NCI-H526 treated with DMSO at 0.1 percent for 48 hours (cell line): ENCODE data around the gene PCDHB2.
"Not testable (repeated sequence)": the region's sequence is repeated elsewhere in the genome, so short reads cannot be mapped to it uniquely, and the experiment has no call there.

Experiments used
- DNase-seq: peaks from one replicate; lab custom pipeline; 2025; lab: John Stamatoyannopoulos, UW

Gene PCDHB2

GRCh38 chr5:141094481-141095262 lies at the start of gene PCDHB2:
PCDHB2 (plus strand) TSS chr5:141094615; CDS start chr5:141094791, 176 bp downstream.
- DNase-seq: peak; percentile 3

GRCh38 chr5:141050622-141051520 lies 43.5 kb upstream of the PCDHB2 start, which contains the start of gene PCDHB1:
PCDHB1 (plus strand) TSS chr5:141051374; CDS start chr5:141051471, 97 bp downstream.
- DNase-seq: peak; percentile 71

DNA sequence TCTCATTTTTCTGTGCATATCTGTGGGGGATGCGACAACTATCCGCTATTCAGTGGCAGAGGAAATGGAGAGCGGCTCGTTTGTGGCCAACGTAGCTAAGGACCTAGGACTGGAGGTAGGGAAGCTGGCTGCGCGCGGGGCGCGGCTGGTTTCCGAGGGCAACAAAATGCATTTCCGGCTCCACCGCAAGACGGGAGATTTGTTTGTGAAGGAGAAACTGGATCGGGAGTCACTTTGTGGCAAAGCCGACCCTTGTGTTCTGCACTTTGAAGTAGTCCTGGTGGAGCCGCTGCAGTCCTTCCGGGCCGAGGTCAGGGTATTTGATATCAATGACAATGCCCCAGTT lies 42.9 kb upstream of the PCDHB2 start:
- no peak for DNase-seq

- DNase-seq: no peak
These were observed 16.6 kb upstream of the PCDHB2 start for GRCh38 chr5:141077826-141078225.

- no peak for DNase-seq
These were observed 12.2 kb upstream of the PCDHB2 start for GRCh38 chr5:141082228-141082627.

GRCh38 chr5:141084487-141084989 lies 9.9 kb upstream of the PCDHB2 start:
- DNase-seq: peak; percentile 38

GRCh38 chr5:141095263-141095641 lies 837 bp downstream of the PCDHB2 start:
- DNase-seq: no peak

- DNase-seq: not testable (repeated sequence)
These were observed 1.8 kb downstream of the PCDHB2 start for GRCh38 chr5:141096181-141096580.

- not testable (repeated sequence) for DNase-seq
These were observed 2.2 kb downstream of the PCDHB2 start for GRCh38 chr5:141096586-141096985.

GRCh38 chr5:141100243-141100805 lies 5.9 kb downstream of the PCDHB2 start, which contains the start of gene PCDHB3:
PCDHB3 (plus strand) TSS chr5:141100473; CDS start chr5:141100650, 177 bp downstream.
- peak; percentile 61 for DNase-seq

DNA sequence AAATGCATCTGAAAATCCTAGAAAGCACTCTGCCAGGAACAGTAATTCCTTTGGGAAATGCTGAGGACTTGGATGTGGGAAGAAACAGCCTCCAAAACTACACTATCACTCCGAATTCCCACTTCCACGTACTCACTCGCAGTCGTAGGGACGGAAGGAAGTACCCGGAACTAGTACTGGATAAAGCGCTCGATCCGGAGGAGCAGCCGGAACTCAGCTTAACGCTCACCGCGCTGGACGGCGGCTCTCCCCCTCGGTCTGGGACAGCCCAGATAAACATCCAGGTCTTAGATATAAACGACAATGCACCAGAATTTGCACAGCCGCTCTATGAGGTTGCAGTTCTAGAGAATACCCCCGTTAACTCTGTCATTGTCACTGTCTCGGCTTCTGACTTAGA lies 6.6 kb downstream of the PCDHB2 start:
- peak; percentile 22 for DNase-seq

GRCh38 chr5:141102070-141102469 lies 7.7 kb downstream of the PCDHB2 start:
- DNase-seq: not testable (repeated sequence)

DNA sequence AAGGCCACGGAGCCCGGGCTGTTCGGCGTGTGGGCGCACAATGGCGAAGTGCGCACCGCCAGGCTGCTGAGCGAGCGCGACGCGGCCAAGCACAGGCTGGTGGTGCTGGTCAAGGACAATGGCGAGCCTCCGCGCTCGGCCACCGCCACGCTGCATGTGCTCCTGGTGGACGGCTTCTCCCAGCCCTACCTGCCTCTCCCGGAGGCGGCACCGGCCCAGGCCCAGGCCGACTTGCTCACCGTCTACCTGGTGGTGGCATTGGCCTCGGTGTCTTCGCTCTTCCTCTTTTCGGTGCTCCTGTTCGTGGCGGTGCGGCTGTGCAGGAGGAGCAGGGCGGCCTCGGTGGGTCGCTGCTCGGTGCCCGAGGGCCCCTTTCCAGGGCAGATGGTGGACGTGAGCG lies 8.1 kb downstream of the PCDHB2 start:
- not testable (repeated sequence) for DNase-seq

DNA sequence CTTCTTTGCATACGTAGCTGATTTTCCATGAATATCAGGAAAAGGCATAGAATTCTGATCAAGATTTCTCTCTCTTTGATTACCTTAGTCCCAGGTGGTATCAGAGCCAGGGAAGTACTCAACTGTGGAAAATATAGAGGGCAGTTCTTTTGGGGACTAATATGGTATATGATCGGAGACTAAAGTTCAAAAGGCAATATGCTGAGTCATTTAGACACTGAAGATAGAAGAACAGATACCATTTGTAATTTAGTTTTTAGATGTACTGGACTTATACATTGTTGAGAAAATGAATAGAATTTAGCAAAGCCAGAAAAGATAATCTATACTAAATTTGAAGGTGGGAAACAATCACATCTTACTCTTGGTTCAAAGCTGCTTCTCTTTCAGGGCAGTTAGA lies 10.9 kb downstream of the PCDHB2 start:
- no peak for DNase-seq

DNA sequence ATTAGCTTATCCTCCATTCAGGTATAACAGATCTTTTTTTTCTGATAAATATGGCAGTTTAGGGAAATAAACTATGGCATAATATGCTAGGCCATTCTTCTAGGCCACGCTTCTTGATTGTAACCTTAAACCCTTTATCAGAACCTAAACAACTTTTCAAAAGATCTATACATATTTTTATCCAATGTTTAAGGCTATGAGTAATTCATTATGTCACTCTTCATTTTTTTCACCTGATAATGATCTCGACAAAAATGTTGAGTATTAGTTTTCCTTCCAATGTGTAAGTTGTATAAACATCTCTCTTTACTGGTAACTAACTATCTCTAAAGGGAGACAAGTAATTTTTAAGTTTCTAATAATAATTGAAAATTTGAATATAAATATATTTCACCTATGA lies 24.8 kb downstream of the PCDHB2 start:
- DNase-seq: no peak

DNA sequence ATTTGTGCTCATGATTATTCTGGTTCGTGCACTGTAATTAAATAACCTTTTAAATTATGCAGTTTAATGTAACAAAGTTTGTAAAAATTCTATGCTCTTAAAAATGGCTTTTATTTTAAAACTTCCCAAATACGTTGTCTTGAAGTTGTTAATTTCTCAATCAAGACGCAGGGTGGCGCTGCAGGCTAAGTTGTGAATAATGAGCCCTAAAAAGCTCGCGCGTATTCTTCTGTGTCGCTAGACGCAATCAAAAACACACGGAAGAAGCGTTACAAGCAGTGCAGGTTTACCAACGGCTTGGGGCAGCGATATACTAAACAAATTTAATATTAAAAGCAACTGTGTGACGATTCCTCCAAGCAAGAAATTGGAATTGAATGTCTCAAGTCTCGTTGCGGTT lies 27.1 kb downstream of the PCDHB2 start, which contains the start of gene PCDHB4:
PCDHB4 (plus strand) TSS at position 256 of the 400 bp plus-strand sequence. CDS start 181 bp downstream, outside the sequence.
- DNase-seq: no peak

DNA sequence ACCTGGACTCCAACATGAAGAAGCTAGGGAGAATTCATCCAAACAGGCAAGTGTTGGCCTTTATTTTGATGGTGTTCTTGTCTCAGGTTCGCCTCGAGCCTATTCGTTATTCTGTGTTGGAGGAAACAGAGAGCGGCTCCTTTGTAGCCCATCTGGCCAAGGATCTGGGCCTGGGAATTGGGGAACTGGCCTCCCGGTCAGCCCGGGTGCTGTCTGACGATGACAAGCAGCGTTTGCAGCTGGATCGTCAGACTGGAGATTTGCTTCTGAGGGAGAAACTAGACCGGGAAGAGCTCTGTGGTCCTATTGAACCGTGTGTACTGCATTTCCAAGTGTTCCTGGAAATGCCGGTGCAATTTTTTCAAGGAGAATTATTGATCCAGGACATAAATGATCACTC lies 27.6 kb downstream of the PCDHB2 start:
- no peak for DNase-seq

DNA sequence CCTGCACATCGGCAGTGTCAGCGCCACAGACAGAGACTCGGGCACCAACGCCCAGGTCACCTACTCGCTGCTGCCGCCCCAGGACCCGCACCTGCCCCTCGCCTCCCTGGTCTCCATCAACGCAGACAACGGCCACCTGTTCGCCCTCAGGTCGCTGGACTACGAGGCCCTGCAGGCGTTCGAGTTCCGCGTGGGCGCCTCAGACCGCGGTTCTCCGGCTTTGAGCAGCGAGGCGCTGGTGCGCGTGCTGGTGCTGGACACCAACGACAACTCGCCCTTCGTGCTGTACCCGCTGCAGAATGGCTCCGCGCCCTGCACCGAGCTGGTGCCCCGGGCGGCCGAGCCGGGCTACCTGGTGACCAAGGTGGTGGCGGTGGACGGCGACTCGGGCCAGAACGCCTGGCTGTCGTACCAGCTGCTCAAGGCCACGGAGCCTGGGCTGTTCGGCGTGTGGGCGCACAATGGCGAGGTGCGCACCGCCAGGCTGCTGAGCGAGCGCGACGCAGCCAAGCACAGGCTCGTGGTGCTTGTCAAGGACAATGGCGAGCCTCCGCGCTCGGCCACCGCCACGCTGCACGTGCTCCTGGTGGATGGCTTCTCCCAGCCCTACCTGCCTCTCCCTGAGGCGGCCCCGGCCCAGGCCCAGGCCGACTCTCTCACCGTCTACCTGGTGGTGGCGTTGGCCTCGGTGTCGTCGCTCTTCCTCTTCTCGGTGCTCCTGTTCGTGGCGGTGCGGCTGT lies 29.2 kb downstream of the PCDHB2 start:
- not testable (repeated sequence) for DNase-seq

GRCh38 chr5:141127305-141127704 lies 32.9 kb downstream of the PCDHB2 start:
- no peak for DNase-seq

- peak; percentile 1 for DNase-seq
These were observed 40.8 kb downstream of the PCDHB2 start, which contains the start of gene PCDHB5 for GRCh38 chr5:141135030-141135717. PCDHB5 (plus strand) TSS chr5:141135206; CDS start chr5:141135435, 229 bp downstream.
